Fibroblast of the aortic adventitia (primary cell): ENCODE measurements around the gene CPLANE1. TPM values are rescaled to one million over a fixed set of nuclear protein-coding genes. Genes with fewer than 3 reads are reported as not detected.

Experiments used
- DNase-seq: peaks from one replicate; pipeline ENCODE4 v3.0.0-alpha.2; 2010; ENCODE audit warnings: low read depth
- H3K4me3 ChIP-seq: 2 replicates; pipeline ENCODE4 v1.5.1; 2011; ENCODE audit warnings: low read depth, mild to moderate bottlenecking, control low read depth, low read length, moderate library complexity
- total RNA-seq: library from RNA; depleted of rRNA; stranded (reverse); fragments of >200 nt; gene quantifications from 2 replicates; pipeline ENCODE4 v1.2.3, GENCODE V29; 2012; ENCODE audit warnings: low replicate concordance
- TF ChIP-seq, protein P1 (sequence below): IDR thresholded peaks from 2 replicates; pipeline ENCODE4 v1.5.1; 2011; ENCODE audit warnings: mild to moderate bottlenecking, low read length, control low read depth, inconsistent platforms; ENCODE audit not compliant: insufficient read depth

Gene CPLANE1
- total RNA-seq, 1 donor, result 37.4 TPM

DNA sequence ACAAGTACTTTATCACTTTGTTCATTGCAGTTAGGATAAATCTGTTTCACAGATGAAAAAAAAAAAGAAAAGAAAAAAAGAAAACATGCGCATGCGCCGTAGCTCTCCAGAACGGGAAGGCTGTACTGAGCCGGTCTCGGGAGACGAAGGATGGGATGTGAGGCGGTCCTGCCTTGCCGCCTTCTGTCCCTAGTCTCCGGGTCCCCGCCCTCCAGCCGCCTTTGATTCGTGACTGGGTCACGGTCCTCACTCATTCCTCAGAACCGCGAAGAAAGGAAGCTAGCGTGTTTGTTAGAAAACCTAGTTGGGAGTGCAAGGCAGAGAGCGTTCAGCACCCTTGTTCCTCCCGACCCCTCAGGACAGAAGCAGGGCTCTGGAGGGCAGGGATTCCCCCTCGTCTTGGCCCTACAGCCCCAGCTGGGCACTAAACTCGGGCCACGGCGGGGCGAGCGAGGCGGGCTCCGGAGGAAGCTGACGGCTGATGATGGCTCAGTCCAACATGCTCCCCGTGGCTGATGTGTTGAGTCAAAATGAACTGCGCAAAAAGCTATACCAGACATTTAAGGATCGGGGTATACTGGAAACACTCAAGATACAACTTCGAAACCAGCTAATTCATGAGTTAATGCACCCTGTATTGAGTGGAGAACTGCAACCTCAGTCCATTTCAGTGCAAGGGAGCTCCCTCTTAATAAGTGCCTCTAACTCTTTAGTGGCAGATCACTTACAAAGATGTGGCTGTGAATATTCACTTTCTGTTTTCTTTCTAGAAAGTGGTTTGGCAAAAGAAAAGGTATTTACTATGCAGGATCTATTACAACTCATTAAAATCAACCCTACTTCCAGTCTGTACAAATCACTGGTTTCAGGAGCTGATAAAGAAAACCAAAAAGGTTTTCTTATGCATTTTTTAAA is 40.0 kb downstream of the CPLANE1 start:
- TF ChIP-seq, protein P1, sequence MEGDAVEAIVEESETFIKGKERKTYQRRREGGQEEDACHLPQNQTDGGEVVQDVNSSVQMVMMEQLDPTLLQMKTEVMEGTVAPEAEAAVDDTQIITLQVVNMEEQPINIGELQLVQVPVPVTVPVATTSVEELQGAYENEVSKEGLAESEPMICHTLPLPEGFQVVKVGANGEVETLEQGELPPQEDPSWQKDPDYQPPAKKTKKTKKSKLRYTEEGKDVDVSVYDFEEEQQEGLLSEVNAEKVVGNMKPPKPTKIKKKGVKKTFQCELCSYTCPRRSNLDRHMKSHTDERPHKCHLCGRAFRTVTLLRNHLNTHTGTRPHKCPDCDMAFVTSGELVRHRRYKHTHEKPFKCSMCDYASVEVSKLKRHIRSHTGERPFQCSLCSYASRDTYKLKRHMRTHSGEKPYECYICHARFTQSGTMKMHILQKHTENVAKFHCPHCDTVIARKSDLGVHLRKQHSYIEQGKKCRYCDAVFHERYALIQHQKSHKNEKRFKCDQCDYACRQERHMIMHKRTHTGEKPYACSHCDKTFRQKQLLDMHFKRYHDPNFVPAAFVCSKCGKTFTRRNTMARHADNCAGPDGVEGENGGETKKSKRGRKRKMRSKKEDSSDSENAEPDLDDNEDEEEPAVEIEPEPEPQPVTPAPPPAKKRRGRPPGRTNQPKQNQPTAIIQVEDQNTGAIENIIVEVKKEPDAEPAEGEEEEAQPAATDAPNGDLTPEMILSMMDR, result no peak
- H3K4me3 ChIP-seq, result peak overlapping the region; percentile 50
- DNase-seq, result peak; percentile 39

DNA sequence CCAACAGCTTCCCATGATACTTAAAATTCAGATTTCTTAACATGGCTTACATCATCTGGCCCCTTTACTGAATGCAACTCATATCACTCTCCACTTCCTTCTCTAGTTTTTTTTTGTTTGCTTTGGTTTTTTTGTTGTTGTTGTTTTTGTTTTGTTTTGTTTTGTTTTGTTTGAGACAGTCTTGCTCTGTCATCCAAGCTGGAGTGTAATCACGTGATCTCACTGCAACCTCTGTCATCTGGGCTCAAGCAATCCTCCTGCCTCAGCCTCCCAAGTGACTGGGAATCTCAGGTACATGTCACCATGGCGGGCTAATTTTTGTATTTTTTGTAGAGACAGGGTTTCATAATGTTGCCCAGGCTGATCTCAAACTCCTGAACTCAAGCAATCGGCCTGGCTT is 41.4 kb downstream of the CPLANE1 start:
- no peak overlapping the region for H3K4me3 ChIP-seq
- DNase-seq, result no peak
- TF ChIP-seq, protein P1, result no peak

DNA sequence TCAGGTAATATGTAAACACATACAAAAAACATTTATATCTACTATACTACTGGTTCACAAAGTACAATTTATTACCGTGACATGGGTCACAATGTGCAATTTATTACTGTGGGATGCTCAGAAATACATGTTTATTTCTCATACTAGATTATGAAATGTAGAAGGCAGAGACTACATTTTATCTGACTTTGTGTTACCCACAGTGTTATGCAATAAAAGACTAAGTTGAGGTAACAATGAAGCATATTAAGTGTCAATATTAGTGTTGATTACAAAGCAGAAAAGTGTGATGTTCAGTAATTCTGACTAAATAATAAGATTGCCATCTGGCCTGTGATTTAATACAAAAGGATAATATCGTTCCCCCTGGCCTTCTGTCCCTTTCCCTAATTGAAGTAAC is 42.4 kb downstream of the CPLANE1 start:
- no peak overlapping the region for H3K4me3 ChIP-seq
- DNase-seq, result peak; percentile 5
- TF ChIP-seq, protein P1, result no peak

DNA sequence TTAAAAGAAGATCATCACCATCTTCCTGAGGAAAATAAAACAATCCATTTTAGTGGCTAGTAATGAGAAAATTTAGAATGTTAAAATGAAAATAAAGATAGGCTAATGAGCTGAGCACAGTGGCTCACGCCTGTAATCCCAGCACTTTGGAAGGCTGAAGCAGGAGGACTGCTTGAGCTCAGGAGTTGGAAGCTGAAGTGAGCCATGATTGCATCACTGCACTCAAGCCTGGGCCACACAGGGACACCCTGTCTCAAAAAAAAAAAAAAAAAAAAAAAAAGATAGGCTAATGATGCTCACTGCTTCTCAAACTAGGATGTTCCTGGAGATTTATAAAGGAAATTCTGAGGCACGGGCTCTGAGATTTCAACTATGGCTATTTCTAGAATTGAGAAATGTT is 50.3 kb downstream of the CPLANE1 start:
- TF ChIP-seq, protein P1, result no peak
- H3K4me3 ChIP-seq, result no peak overlapping the region
- peak; percentile 46 for DNase-seq

DNA sequence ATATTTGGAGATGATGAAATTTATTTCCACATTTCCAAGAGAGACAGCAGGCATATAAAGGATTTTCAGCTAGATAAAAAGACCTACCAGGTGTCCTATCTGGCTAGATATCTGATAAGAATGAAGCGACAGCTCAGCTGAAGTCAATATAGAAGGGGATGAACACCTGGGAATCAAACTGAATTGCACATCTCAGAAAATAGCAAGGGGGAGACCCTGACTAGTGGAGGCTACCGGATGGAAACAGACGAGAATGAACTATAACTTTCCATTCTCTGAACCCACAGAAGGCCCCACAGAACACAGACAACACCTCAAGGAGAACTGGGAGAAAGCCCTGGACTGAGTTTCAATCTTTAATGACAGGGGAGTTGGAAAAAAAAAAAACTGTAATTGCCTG is 51.1 kb downstream of the CPLANE1 start:
- DNase-seq, result no peak
- TF ChIP-seq, protein P1, result no peak
- H3K4me3 ChIP-seq, result no peak overlapping the region

DNA sequence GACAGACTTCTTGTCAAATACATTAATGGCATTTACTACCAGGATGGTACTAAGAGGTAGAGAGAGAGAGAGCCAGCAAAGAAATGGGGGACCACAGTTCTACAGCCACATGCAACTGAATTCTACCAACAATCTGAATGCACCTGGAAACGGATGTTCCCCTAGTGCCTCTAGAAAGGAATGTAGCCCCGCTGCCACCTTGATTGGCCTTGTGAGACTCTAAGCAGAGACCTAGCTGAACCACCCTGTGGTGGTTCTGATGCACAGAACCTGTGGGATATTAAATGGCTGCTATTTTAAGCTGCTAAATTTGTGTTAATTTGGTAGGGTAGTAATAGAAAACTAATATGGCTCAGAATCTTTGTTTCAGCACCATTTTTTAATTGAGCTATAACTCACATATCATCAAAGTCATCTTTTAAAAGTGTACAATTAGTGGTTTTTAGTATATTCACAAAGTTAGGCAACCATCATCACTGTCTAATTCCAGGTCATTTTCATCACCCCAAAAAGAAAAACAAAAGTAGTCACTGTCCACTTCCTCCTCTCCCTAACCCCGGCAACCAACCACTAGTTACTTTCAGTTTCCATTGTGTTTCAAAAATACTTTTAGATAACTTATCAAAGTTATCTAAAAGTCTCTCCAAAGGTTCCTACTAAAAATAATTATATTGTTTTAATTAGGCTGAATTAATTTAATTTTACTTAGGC is 51.7 kb downstream of the CPLANE1 start:
- TF ChIP-seq, protein P1, result no peak
- peak; percentile 38 for DNase-seq
- no peak overlapping the region for H3K4me3 ChIP-seq
